GM12892 (cell line): ENCODE results near the gene SOX13.

Source experiments
- DNase-seq: peaks from one replicate; pipeline ENCODE4 v3.0.0; 2011; ENCODE audit not compliant: insufficient read length
- FAIRE-seq: peaks from 2 replicates; lab custom pipeline; 2011; peaks lifted over from hg19 to GRCh38; lab: Jason Lieb, UNC
- POLR2A ChIP-seq: IDR thresholded peaks from 2 replicates; pipeline ENCODE4 v1.6.1; 2011; ENCODE audit warnings: low read depth, low read length, control low read depth
- POLR2AphosphoS5 ChIP-seq: IDR thresholded peaks from 2 replicates; pipeline ENCODE4 v1.6.1; 2011; ENCODE audit warnings: low read depth, low read length, control low read depth
- TAF1 ChIP-seq: IDR thresholded peaks from 2 replicates; pipeline ENCODE4 v1.6.1; 2011; ENCODE audit warnings: low read depth, mild to moderate bottlenecking, control low read depth, low read length, borderline replicate concordance

The SOX13 gene

DNA sequence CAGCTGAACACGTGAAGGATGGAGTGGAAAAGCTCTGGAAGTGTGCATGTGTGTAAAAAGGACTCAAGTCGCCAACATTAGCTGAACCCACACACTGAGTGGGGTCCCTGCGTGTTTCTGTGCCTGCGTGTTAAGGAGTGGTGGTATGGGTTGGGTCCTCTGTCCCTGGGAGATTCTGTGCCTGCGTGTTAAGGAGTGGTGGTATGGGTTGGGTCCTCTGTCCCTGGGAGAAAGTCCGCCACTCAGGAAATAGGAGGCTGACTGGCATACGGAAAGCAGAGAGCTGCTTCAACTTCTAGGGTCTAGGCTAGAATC, 7.0 kb upstream of the SOX13 start:
- FAIRE-seq (no peak), DNase-seq (no peak)
- TF ChIP-seq POLR2AphosphoS5 (no peak), TAF1 (no peak)

DNA sequence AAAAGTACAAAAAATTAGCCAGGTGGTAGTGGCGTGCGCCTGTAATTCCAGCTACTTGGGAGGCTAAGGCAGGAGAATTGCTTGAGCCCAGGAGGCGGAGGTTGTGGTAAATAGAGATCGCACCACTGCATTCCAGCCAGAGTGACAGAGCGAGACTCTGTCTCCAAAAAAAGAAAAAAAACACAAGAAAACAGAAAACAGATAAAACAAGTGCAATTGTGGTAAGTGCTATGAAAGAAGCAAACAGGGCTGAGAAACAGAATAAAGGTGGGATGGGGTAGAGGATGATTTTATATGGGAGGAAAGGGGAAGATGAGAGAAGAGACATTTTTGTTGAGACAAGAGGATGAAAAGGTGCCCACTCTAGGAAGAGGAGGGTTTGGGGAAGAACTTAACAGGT, 5.0 kb upstream of the SOX13 start:
- DNase-seq (no peak), FAIRE-seq (no peak)
- TF ChIP-seq POLR2A (no peak), TAF1 (no peak), POLR2AphosphoS5 (no peak)

DNA sequence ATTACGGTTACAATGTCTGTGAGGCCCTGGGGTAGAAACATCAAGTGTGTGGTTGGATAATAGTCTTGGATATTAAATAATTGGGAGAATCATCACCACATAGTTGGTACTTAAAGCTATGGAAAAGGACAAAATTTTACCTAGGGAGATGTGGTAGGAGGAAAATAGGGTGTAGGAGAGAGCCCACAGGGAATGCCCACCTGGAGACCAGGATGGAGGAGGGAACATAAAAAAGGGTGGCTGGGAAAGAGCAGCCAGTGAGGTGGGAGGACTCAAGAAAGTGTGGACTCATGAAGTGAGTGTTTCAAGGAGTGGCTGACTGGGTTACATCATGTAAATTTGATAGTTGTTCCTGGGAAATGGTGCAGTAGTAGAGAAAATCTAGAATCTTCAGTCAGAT, 3.0 kb upstream of the SOX13 start:
- FAIRE-seq = no peak
- no peak for DNase-seq
- TF ChIP-seq TAF1 (no peak), POLR2A (no peak), POLR2AphosphoS5 (no peak)

DNA sequence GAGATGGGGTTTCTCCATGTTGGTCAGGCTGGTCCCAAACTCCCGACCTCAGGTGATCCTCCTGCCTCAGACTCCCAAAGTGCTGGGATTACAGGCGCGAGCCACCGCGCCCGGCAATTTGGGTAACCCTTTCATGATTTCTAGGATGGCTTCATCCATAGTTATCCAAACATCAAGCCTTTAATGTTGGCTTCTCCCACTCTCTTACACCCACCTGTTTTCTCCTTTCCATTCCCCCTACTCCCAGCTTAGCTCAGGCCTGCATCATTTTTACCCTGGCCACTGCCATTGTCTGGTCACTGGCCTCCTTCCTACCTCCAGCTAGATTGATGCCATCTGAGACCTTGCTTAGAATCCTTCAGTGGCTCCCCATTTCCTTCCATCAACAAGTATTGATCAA, 2.0 kb upstream of the SOX13 start:
- TF ChIP-seq POLR2A (no peak), POLR2AphosphoS5 (no peak), TAF1 (no peak)
- DNase-seq (no peak), FAIRE-seq (no peak)

DNA sequence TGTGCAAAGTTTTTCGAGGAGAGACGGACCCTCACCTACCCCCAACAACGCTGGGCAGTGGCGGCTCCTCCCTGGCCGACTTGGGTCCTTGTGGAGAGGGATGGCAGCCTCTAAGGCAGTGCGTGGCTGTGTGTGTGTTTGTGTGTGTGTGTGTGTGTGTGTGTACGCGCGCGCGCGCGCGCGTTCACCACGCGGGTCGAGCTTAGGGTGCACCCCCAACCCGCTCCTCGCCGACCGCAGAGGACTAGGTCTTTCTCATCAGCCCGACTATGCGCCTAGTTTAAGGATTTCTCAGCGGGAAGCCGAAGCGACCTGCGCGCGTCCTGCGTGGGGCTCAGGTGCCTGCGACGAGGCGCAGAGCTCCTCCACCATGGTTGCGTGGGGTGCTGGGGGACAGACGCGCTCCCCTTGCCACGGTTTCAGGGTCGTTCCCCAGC, 940 bp downstream of the SOX13 start:
- no peak for DNase-seq
- no peak for FAIRE-seq
- no peak for TF ChIP-seq TAF1
- TF ChIP-seq POLR2AphosphoS5 = no peak
- TF ChIP-seq POLR2A = no peak

DNA sequence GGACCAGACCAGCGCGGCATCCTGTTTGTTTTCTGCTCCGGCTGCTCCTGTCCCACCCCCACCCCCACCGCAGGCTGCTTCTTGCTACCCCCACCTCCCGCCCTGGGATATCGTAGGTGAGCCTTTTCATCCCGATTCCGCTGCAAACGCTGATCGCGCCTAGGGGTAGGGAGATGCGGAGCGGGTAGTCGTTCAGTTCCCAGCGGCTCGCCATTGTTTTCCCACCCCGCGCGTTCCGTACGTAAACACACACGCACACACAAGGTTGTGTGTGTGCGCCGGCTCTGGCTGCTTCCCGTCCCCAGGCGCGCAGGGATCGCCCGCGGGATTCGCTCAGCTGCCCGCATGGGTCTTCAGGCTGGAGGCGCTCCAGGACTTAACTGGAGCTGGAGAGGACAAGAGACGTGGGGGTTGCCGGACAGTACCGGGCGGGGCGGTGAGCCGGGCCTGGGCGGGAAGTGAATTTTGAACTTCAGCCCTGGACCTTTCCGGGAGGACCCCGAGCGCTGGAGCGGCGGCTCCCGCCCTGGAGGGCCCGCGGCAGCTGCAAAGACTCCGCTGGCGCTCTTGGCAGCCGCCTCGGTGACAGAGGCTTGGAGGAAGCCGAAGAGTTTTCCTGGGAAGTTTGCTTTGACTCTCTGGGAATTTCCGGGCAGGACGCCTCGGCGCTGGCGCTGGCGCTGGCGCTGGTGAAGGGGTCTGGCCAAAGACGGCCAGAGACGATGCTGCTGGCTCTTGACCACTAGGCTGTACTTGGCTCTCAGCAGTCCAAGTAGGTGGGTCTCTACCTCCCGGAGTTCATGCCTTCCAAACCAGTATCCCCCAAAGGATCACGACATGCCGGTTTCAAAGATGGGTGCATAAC, 1.6 kb downstream of the SOX13 start:
- no peak for FAIRE-seq
- no peak for DNase-seq
- no peak for TF ChIP-seq POLR2A
- TF ChIP-seq TAF1 = no peak

DNA sequence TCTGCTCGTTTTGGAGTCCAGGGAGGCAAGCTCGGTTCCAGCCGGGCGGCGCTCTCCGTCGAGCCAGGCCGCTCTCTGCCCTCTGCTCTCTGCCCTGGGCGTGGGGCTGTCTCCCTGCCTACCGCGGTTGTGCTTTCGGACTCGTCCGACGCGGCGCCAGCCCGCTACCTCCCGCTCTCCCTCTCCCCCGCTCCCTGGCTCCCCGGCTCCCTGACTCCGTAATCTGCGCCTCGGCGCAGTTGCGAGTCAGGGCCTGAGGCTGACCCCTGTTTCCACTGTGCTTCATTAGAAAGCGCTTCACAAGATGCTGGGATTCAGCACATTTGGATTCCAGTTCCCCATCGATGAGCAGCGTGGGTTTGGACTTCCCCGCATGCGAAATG, 2.2 kb downstream of the SOX13 start:
- DNase-seq (no peak), FAIRE-seq (no peak)
- TF ChIP-seq POLR2A = no peak

DNA sequence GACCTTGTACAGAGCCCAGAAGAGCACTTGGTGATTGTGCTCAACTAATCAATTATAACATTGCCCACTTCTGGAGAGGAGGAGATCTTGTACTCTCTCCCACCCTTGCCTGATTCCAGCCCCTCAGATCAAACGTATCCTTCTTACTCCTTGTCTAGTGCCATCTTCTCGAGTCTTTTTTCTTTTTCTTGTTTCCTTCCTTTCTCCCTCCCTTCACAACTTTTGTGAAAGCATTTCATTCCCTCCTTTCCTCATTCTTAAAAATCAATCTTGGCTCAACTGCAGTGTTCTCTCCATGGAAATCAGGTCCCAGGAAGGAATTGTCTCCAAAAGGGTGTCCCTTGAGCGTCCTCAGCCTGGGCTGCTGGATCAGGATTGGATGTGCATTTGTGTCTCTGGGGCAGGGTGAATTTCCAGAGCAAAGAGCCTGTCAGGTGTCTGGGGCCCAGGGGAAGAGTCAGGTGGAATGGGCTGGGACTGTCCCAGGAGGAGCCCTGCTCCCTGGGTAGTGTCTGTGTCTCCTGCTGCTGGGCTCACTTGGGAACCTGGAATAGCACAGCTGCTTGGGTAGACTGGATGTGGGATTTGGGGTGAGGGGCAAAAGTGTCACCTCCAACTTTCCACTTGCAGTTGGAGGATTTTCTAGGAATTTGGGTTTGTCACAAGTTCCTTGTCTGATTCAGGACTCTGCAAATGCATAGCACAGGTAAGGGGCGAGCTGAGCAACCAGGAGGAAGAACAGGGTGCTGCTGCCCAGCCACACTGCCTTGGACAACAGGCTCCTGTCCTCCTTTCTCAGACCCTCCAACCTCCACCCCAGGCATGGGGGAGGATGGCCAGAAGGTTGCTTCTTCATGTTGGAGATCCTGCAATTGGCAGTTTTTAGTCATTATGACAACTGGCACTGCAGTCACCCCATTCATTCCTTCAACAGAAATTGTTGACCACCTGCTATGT, 3.3 kb downstream of the SOX13 start:
- FAIRE-seq (no peak), DNase-seq (no peak)
- TF ChIP-seq POLR2AphosphoS5 (no peak), TAF1 (no peak), POLR2A (no peak)

DNA sequence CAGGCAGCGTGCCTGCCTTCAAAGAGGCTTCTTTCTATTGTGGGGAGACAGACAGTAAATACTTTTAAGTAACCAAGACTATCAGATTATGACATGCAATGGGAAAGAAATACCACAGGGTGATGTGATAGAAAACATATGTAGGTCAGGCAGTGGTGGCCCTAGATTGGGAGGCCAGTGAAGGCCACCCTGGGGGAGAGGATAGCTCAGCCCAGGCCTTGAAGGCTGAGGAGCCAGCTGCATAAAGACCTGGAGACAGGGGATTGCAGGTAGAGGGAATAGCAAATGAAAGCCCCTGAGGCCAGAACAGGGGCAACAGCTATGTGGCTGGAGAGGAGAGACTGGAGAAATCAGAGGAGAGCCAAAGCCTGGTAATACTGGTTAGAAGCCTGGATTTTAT, 4.0 kb downstream of the SOX13 start:
- TF ChIP-seq TAF1 (no peak), POLR2AphosphoS5 (no peak), POLR2A (no peak)
- FAIRE-seq = no peak
- DNase-seq = no peak

DNA sequence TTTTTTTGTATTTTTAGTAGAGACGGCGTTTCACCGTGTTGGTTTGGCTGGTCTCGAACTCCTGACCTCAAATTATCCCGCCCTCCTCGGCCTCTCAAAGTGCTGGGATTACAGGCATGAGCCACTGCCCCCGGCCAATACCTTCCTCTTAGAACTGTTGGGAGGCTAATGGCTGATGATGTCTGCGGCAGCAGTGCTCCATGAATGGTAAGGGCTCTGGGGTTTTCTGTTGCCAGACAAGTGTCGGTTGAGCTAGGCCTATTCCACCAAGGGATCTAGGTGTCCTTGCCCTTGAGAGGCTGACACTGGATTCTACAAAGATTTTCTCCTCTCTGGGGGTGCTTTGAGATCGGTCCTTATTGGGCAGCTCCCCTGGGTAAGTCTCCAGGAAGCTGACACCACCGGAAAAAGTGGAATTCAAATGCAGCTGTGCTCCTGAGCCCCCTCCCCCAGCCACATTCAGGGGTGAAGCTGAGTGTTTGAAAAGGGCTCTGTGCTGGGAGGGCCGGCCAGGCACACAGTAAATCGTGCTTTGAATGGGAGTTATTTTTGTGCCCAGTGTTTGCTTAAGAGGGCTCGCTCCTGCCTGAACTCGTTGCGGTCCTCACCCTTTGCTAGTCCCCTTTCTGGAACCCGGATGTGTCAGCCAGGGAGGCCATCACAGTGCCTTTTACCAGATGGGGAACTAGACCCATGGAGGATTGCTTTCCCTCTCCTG, 5.2 kb downstream of the SOX13 start:
- no peak for TF ChIP-seq POLR2AphosphoS5
- TF ChIP-seq POLR2A = no peak
- TF ChIP-seq TAF1 = no peak
- DNase-seq (no peak), FAIRE-seq (no peak)

DNA sequence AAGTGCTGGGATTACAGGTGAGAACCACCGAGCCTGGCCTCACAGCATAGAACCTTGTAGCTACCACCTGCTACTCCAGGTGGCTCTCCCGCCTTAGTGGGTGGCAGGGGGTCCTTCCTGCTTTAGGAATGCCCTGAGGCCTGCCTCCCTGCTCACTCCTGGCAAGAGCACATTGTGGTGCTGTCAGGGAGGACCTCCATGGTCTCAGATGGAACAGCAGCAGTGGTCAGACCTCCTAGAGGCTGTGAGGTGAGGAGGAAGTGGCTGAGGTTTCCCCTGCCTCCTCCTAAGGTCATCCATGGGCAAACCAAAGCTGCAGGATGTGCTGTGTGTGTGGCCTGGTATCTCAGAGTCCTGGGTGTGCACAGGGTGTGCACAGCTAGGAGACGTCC, 6.7 kb downstream of the SOX13 start:
- TF ChIP-seq POLR2A (no peak), TAF1 (no peak), POLR2AphosphoS5 (no peak)
- FAIRE-seq = no peak

More for the DNA sequence above, 6.7 kb downstream of the SOX13 start:
- no peak for DNase-seq
